Measurements from ENCODE around the gene SETD1B. TPM values are rescaled to one million over a fixed set of nuclear protein-coding genes. Genes with fewer than 3 reads are reported as not detected.

Gene SETD1B
- total RNA-seq, 4 donors from 2014 or later: 9.4 to 27.1 (median 19.9) TPM

GRCh38 chr12:121778567-121779421 lies 25.0 kb upstream of the SETD1B start:
- Histone ChIP-seq H3K4me1 (peaks cover 27 to 53% (median 42%) of the 10 kb centered on the region in 4 donors), H3K27ac (replicated peaks in 1 of 4) (no peak overlapping the region), H3K9me3 (no peaks in the 10 kb centered on the region), H3K4me3 (no peak overlapping the region), H3K36me3 (peaks cover 0 to 22% (median 19%) of the 10 kb centered on the region in 4 donors), H3K27me3 (no peaks in the 10 kb centered on the region)
- WGBS: 84% methylated on average over 16 of the region's 17 CpGs
- DNase-seq (ENCODE audit: extremely low spot score): no peak
- TF ChIP-seq CTCF (IDR thresholded peaks at IDR 0.05): no peak
- TF ChIP-seq EP300 (IDR thresholded peaks at IDR 0.05): no peak
- no peak for TF ChIP-seq POLR2AphosphoS5 (IDR thresholded peaks at IDR 0.05)
- TF ChIP-seq POLR2A (IDR thresholded peaks at IDR 0.05; ENCODE audit: low read depth): no peak
- intact Hi-C loops (cut with DNase I): no loop called here

- 91% methylated on average over 16 of the region's 17 CpGs for WGBS
- H3K27ac ChIP-seq (replicated peaks in 1 of 4): no peak overlapping the region
- no peak for DNase-seq (ENCODE audit: extremely low spot score)
- H3K9me3 ChIP-seq: no peaks in the 10 kb centered on the region
- no peak overlapping the region for H3K4me3 ChIP-seq
- intact Hi-C loops (cut with DNase I): no loop called here
- peaks cover 0 to 22% (median 19%) of the 10 kb centered on the region in 4 donors for H3K36me3 ChIP-seq
- peaks cover 25 to 55% (median 41%) of the 10 kb centered on the region in 4 donors for H3K4me1 ChIP-seq
- TF ChIP-seq POLR2A (IDR thresholded peaks at IDR 0.05; ENCODE audit: low read depth) (no peak), POLR2AphosphoS5 (IDR thresholded peaks at IDR 0.05) (no peak), EP300 (IDR thresholded peaks at IDR 0.05) (no peak), CTCF (IDR thresholded peaks at IDR 0.05) (no peak)
- H3K27me3 ChIP-seq: no peaks in the 10 kb centered on the region
Measured at GRCh38 chr12:121779422-121779895, 24.4 kb upstream of the SETD1B start.

GRCh38 chr12:121780429-121780828 lies 23.4 kb upstream of the SETD1B start:
- Histone ChIP-seq H3K27me3 (no peaks in the 10 kb centered on the region), H3K9me3 (no peaks in the 10 kb centered on the region), H3K4me1 (peaks cover 25 to 48% (median 40%) of the 10 kb centered on the region in 4 donors), H3K4me3 (no peak overlapping the region), H3K27ac (replicated peaks in 1 of 4) (peak overlapping the region; percentile 76 to 84 (median 82)), H3K36me3 (peaks cover 0 to 22% (median 19%) of the 10 kb centered on the region in 4 donors)
- TF ChIP-seq POLR2AphosphoS5 (IDR thresholded peaks at IDR 0.05) (no peak), CTCF (IDR thresholded peaks at IDR 0.05) (no peak), EP300 (IDR thresholded peaks at IDR 0.05) (no peak)
- no peak for DNase-seq (ENCODE audit: extremely low spot score)
- intact Hi-C loops (cut with DNase I): no loop called here
- WGBS: 89% methylated on average over 10 of the region's 11 CpGs

- Histone ChIP-seq H3K4me1 (peaks cover 22 to 39% (median 31%) of the 10 kb centered on the region in 4 donors), H3K27ac (replicated peaks in 1 of 4) (peak overlapping the region; percentile 76 to 84 (median 82)), H3K36me3 (peaks cover 0 to 22% (median 19%) of the 10 kb centered on the region in 4 donors), H3K9me3 (no peaks in the 10 kb centered on the region), H3K27me3 (no peaks in the 10 kb centered on the region), H3K4me3 (peak overlapping the region in 2 of 4 donors; percentile 16 to 23)
- WGBS: 36% methylated on average over 12 of the region's 12 CpGs
- no peak for DNase-seq (ENCODE audit: extremely low spot score)
- TF ChIP-seq POLR2AphosphoS5 (IDR thresholded peaks at IDR 0.05) (peak; percentile 22 to 34), POLR2A (IDR thresholded peaks at IDR 0.05; ENCODE audit: low read depth) (no peak)
- intact Hi-C loops (cut with DNase I): no loop called here
Measured at GRCh38 chr12:121781484-121781997, 22.3 kb upstream of the SETD1B start.
